Measurements from ENCODE around the gene ESRRA.

ESRRA gene

GRCh38 chr11:64352099-64352994, 47.0 kb downstream of the ESRRA start:
- DNase-seq, result no peak

- DNase-seq, result no peak
Observed at GRCh38 chr11:64352995-64353714, 47.8 kb downstream of the ESRRA start.

GRCh38 chr11:64353715-64354506, 48.6 kb downstream of the ESRRA start:
- no peak for DNase-seq

GRCh38 chr11:64355078-64355940, 50.0 kb downstream of the ESRRA start:
- peak; percentile 85 for DNase-seq

- peak; percentile 71 for DNase-seq
Observed at GRCh38 chr11:64356498-64357411, 51.4 kb downstream of the ESRRA start.

GRCh38 chr11:64357446-64357845, 52.1 kb downstream of the ESRRA start:
- no peak for DNase-seq

GRCh38 chr11:64357904-64358535, 52.7 kb downstream of the ESRRA start:
- peak; percentile 38 for DNase-seq

- no peak for DNase-seq
Observed at GRCh38 chr11:64358536-64358906, 53.2 kb downstream of the ESRRA start.

GRCh38 chr11:64358907-64359711, 53.8 kb downstream of the ESRRA start, which contains the start of gene RPS6KA4:
TSS of gene RPS6KA4 (plus strand) at chr11:64359162. CDS start at chr11:64359236, 74 bp downstream.
- peak; percentile 61 for DNase-seq

- peak; percentile 32 for DNase-seq
Observed at GRCh38 chr11:64359712-64360445, 54.6 kb downstream of the ESRRA start.

- no peak for DNase-seq
Observed at GRCh38 chr11:64360448-64360921, 55.2 kb downstream of the ESRRA start.

- DNase-seq, result no peak
Observed at GRCh38 chr11:64361659-64362058, 56.3 kb downstream of the ESRRA start.

GRCh38 chr11:64362339-64362738, 57.0 kb downstream of the ESRRA start:
- no peak for DNase-seq

- no peak for DNase-seq
Observed at GRCh38 chr11:64364435-64364834, 59.1 kb downstream of the ESRRA start.

- no peak for DNase-seq
Observed at GRCh38 chr11:64364911-64365310, 59.6 kb downstream of the ESRRA start.
